Mesodermal cell (in vitro differentiated cells): ENCODE results near the gene ZNF44. TPM values are rescaled to one million over a fixed set of nuclear protein-coding genes. Genes with fewer than 3 reads are reported as not detected.
A peak's percentile ranks its signal among the peaks of the same experiment; 100 is the strongest.
"Not testable (repeated sequence)": the region's sequence is repeated elsewhere in the genome, so short reads cannot be mapped to it uniquely, and the experiment has no call there.

Experiments used
- H3K27ac ChIP-seq: 2 replicates; pipeline ENCODE4 v1.7.0; 2013; ENCODE audit warnings: mild to moderate bottlenecking, low read depth, low read length, moderate library complexity; ENCODE audit not compliant: severe bottlenecking
- H3K36me3 ChIP-seq: 2 replicates; pipeline ENCODE4 v1.7.1; 2013; ENCODE audit warnings: mild to moderate bottlenecking, low read length, moderate library complexity; ENCODE audit not compliant: control insufficient read depth, insufficient read depth
- H3K4me1 ChIP-seq: one replicate; pipeline ENCODE4 v1.7.1; 2013; ENCODE audit warnings: mild to moderate bottlenecking, low read length; ENCODE audit not compliant: insufficient read depth, control insufficient read depth, poor library complexity, severe bottlenecking
- H3K4me3 ChIP-seq: 2 replicates; pipeline ENCODE4 v1.7.0; 2013; ENCODE audit warnings: low read length, control low read depth, mild to moderate bottlenecking; ENCODE audit not compliant: insufficient read depth, poor library complexity, severe bottlenecking; ENCODE audit errors: extremely low read depth
- H3K9me3 ChIP-seq: 2 replicates; pipeline ENCODE4 v1.7.1; 2013; ENCODE audit warnings: mild to moderate bottlenecking, low read length, moderate library complexity; ENCODE audit not compliant: control insufficient read depth
- WGBS, 2 experiments: methylation state at CpG; one replicate each; pipeline ENCODE4 v1.1.5; 2013; ENCODE audit warnings: missing lambda C conversion rate in 2 of 2; ENCODE audit not compliant: insufficient coverage in 2 of 2; 5-methylcytosine and 5-hydroxymethylcytosine counted together
- polyA plus RNA-seq, 2 experiments: library from polyadenylated mRNA; stranded (reverse); fragments of 50-300 nt; gene quantifications; one replicate each; pipeline ENCODE4 v1.2.3, GENCODE V29; 2013

Gene ZNF44
- 6.3 TPM for polyA plus RNA-seq (2013, experiment 1 of 2)
- 5.5 TPM for polyA plus RNA-seq (2013, experiment 2 of 2)

DNA sequence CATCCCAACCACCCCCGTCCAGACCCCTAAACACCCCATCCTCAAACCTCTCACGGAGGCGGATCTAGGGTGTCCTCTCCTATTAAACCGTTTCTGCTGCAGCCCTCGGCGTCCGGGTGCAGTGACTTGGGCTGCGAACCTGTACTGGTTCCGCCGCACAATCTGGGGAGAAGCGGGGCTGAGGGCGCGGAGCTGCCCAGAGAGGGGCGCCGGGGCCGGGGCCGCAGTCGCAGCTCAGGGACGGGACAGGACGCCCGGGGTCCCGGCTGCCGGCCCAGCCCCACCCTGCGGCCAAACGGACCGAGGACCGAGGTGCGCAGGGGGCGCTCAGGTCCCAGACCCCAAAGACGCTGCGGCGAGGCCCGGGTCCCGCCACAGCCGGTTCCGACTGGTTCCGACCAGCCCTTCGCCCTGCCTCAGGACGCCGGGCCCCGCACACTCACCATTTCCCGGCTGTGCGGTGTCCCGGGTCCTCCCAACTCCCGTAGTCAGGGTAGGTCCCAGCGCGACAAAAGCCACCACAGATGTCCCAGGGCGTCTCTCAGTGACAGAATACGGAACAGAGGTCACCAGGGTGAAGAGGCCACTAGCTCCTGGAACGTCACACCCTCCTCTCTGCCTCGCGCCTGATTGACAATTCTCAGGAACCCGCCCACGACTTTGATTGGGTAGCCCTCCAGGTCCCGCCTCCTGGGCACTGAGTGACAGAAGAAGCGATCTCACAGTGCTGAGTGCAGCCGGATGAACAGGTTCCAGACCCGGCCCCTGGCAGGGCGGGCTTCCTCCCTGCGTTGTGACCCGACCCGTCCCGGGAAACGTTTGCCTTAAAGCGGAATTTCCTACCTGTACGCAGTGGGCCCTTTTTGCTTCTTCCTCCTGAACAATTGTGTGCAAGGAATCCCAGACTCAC is at the start of gene ZNF44:
Gene ZNF44, minus strand, starts transcription at position 635 of the 910 bp plus-strand sequence. Its CDS starts 189 bp downstream, at position 446.
- Histone ChIP-seq H3K4me3 (peak within 1 kb of the TSS; percentile 79), H3K27ac (peak within 1 kb of the TSS; percentile 95), H3K4me1 (no peaks in the 10 kb centered on the region), H3K9me3 (no peaks in the 10 kb centered on the region), H3K36me3 (peaks cover 17% of the 10 kb centered on the region)
- 0 to 1% methylated on average over 64 to 65 of the region's 66 CpGs for WGBS, 2 experiments

DNA sequence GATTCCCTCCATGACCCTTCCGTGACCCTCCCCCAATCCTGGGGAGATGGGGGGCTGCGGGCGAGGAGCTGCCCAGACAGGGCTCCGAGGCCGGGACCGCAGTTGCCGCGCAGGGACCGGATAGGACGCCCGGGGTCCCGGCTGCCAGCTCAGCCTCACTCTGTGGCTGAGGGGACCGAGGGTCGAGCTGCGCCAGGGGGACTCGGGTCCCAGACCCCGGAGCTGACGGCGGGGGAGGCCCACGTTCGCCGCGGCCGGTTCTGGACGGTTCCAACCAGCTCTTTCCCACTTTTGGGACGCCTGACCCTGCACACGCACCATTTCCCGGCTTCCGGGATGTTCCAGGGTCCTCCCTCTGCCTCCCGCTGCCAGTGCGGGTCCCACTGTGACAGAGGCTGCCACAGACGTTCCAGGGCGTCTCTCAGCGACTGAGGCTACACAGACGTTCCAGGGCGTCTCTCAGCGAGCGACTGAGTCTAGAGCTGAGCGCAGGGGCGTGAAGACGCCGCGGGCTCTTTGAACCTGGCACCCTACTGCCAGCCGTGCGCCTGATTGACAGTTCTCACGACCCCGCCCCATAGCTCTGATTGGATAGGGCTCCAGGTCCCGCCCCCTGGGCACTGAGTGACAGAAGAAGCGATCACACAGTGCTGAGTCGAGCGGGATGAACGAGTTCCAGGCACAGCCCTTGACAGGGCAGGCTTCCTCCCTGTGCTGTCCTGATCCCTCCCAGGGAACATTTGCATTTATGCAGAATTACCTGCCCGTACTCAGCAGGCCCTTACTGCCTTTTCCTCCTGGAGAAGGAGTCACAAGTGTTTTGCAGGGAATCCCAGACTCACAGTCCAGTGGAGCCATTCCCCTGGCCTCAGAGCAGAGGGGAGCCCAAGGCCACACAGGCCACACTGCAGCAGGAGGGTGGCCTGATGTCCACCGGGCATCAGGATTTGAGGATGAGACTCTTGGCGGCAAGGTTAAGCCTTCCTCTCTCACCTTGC is 38.8 kb upstream of the ZNF44 start, which contains the start of gene ZNF563:
Gene ZNF563, minus strand, starts transcription at position 472 of the 998 bp plus-strand sequence. Its CDS starts 151 bp downstream, at position 321.
- H3K9me3 ChIP-seq, result no peaks in the 10 kb centered on the region
- peak within 1 kb of the TSS; percentile 53 for H3K27ac ChIP-seq
- WGBS, 2 experiments, result 3 to 4% methylated on average over 43 to 50 of the region's 55 CpGs

DNA sequence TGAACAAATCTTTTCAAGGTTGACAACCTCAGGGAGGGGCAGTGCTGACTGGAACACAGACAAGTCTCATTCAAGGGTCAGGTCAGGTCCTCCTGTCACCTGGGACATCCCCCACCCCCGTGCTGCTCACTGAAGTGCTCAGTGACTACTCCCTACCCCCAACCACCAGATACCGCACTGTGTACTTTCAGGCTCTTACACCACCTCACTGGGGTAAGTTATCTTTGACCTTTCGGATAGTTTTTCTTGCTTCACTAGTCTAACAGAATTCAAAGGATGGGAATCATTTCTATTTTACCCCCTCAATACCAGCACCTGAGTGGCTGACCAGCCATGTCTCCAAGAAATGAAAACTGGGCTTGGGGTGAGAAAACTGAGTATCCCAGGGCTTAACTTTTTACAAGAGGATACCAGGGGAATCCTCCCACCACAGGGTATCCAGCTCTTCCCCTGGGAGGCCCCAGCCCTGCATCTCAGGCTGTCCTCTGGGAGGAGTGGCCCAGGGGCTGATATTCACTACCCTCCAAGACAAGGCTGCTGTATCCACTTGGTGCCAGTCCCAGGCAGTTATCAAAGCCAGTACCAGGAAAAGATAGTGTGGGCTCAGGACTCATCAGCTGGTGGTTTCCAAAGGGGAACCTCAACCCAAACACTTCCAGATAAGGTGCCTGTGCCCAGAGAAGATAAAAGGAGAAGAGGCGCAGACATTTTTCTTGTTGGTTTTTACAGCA is 36.7 kb upstream of the ZNF44 start:
- H3K4me3 ChIP-seq, result no peak overlapping the region
- H3K9me3 ChIP-seq, result no peaks in the 10 kb centered on the region
- peaks cover 5% of the 10 kb centered on the region for H3K4me1 ChIP-seq
- H3K36me3 ChIP-seq, result no peaks in the 10 kb centered on the region
- WGBS, 2 experiments, result 50 to 84% methylated on average over 1 to 3 of the region's 4 CpGs
- H3K27ac ChIP-seq, result no peak overlapping the region

More for the DNA sequence above, 38.8 kb upstream of the ZNF44 start, which contains the start of gene ZNF563:
- Histone ChIP-seq H3K4me1 (peaks cover 5% of the 10 kb centered on the region), H3K4me3 (peak within 1 kb of the TSS; percentile 72), H3K36me3 (no peaks in the 10 kb centered on the region)

DNA sequence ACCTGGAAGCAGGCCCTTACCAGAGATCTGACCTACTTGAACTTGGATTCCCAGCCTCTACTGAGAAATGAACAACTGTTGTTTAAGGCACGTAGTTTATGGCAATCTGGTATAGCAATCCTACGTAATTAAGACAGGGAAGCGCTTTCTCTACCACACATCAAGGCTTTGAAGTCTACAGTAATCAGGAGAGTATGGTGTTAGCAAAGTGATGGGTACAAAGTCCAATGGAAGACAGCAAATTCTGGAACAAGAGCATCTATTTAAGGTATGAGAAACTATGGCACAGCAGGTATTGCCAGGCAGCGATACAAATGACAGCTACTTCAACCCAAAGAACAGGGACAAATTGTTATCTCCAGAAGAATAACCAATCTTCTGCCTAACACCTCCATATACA is 35.7 kb upstream of the ZNF44 start:
- H3K27ac ChIP-seq, result no peak overlapping the region
- WGBS, 2 experiments, result 50 to 78% methylated on average over 1 to 4 of the region's 4 CpGs
- H3K4me1 ChIP-seq, result peaks cover 5% of the 10 kb centered on the region

DNA sequence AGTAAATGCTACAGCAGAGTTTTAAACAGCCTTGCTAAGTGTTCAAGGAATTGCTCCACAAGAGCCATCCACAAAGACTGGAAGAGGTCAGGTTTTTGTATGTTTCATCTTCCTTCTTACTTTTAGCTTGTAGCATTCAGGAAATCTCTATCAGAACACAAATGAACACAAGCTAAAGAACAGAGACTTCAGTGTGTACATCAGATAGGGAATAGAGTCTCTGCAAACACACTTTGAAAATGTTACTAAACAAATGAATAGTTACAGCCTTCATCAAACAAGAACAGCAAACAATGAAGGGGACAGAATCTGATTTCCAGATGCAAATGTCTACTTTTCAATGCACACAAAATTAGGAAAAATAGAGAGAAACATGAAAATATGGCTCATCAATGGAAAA is 31.0 kb upstream of the ZNF44 start:
- peaks cover 3% of the 10 kb centered on the region for H3K36me3 ChIP-seq
- no peak overlapping the region for H3K4me3 ChIP-seq
- no peaks in the 10 kb centered on the region for H3K4me1 ChIP-seq
- no peak overlapping the region for H3K27ac ChIP-seq
- H3K9me3 ChIP-seq, result peaks cover 14% of the 10 kb centered on the region

More for the DNA sequence above, 35.7 kb upstream of the ZNF44 start:
- Histone ChIP-seq H3K4me3 (no peak overlapping the region), H3K9me3 (no peaks in the 10 kb centered on the region), H3K36me3 (no peaks in the 10 kb centered on the region)

DNA sequence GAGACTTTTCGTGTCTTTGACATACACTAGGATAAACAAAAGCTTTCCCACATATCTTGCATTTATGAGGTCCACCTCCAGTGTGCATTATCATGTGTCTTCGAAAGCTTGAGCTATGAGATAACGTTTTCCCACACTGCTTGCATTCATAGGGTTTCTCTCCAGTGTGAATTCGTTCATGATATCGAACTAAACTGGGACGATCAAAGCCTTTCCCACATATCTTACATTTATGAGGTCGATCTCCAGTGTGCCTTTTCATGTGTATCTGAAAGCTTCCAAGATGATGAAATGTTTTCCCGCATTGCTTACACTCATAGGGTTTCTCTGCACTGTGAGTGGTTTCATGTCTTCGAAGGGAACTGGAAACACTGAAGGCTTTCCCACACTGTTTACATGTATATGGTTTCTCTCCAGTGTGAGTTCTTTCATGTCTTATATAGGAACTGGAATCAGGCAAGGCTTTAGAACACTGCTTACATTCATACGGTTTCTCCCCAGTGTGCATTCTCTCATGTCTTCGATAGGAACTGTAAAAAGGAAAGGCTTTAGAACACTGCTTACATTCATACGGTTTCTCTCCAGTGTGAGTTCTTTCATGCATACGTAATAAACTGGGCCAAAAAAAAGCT is 24.2 kb upstream of the ZNF44 start:
- H3K27ac ChIP-seq, result no peak overlapping the region
- WGBS, 2 experiments, result 90 to 100% methylated on average over 12 to 13 of the region's 13 CpGs
- H3K4me3 ChIP-seq, result no peak overlapping the region
- peaks cover 18% of the 10 kb centered on the region for H3K36me3 ChIP-seq
- H3K9me3 ChIP-seq, result peaks cover 28% of the 10 kb centered on the region
- no peaks in the 10 kb centered on the region for H3K4me1 ChIP-seq

DNA sequence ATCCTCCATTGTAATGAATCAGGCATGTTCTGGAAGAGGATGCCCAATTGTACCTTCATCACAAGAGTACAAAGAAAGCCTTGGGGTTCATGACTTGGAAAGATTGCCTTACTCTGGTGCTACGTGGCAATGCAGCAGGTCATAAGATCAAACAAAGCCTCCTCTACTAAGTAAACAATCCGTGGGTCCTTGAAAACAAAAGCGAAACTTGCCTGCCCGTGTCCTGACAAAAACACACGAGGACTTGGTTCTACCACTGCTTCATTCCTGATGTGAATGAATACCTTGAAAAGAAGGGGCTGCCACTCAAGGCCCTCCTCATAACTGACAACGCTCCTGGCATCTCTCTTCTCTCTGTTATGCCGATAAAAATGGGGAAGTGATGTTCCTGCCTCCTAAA is 19.9 kb upstream of the ZNF44 start:
- no peak overlapping the region for H3K27ac ChIP-seq
- WGBS, 2 experiments, result 86 to 88% methylated on average over 1 to 4 of the region's 7 CpGs
- no peaks in the 10 kb centered on the region for H3K4me1 ChIP-seq
- peaks cover 13% of the 10 kb centered on the region for H3K36me3 ChIP-seq
- H3K4me3 ChIP-seq, result no peak overlapping the region
- peaks cover 18% of the 10 kb centered on the region for H3K9me3 ChIP-seq

DNA sequence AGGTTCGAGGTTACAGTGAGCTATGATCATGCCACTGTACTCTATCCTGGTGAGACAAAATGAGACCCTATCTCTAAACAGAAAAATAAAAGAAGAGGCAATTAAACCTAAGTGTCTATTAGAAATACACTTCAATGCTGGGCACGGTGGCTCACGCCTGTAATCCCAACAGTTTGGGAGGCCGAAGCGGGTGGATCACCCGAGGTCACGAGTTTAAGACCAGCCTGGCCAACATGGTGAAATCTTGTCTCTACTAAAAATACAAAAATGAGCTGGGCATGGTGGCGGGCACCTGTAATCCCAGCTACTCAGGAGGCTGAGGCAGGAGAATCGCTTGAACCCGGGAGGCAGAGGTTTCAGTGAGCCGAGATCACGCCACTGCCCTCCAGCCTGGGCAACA is 14.2 kb upstream of the ZNF44 start:
- peaks cover 13% of the 10 kb centered on the region for H3K9me3 ChIP-seq
- not testable (repeated sequence) for H3K4me1 ChIP-seq, H3K4me3 ChIP-seq, H3K36me3 ChIP-seq, H3K27ac ChIP-seq
- WGBS, 2 experiments, result 95 to 96% methylated on average over 3 to 7 of the region's 12 CpGs

DNA sequence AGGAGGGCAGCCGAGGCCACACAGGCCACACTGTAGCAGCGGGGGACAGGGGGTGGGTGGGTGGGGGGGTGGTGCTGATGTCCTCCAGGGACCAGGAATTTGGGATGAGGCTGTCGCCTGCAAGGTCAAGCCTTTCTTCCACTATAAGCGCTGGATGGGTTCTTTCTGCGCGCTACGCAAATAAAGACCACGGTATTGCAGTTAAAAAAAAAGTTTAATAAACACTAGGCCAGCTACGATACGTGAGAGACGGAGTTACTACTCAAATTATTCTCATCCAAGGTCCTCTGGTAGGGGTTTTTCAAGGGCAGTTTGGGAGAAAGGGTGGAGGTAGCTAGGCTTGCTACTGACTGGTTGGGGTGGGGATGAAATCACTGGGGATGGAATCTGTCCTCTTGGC is 508 bp upstream of the ZNF44 start:
- Histone ChIP-seq H3K4me1 (no peaks in the 10 kb centered on the region), H3K9me3 (no peaks in the 10 kb centered on the region), H3K36me3 (peaks cover 17% of the 10 kb centered on the region), H3K27ac (peak overlapping the region; percentile 95), H3K4me3 (peak overlapping the region; percentile 79)
- 89% methylated on average over 9 of the region's 11 CpGs; no CpG with 5 or more reads in 1 of the 2 experiments for WGBS, 2 experiments
